Omental fat pad (tissue), 4 donors: ENCODE results near the gene METTL6. TPM values are rescaled to one million over a fixed set of nuclear protein-coding genes. Genes with fewer than 3 reads are reported as not detected.
"Not testable (repeated sequence)": the region's sequence is repeated elsewhere in the genome, so short reads cannot be mapped to it uniquely, and the experiment has no call there.

Source experiments
- ATAC-seq: fragments of 150-250 bp; one replicate; pipeline ENCODE4 v1.9.1; 2016; ENCODE audit warnings: mild to moderate bottlenecking, moderate library complexity; ENCODE audit not compliant: low FRiP score
- DNase-seq: peaks from one replicate; pipeline ENCODE4 v3.0.0-alpha.2; 2019; ENCODE audit warnings: low spot score
- total RNA-seq, 4 donors: library from RNA; depleted of rRNA; stranded (reverse); fragments of >200 nt; gene quantifications; one replicate each; pipeline ENCODE4 v1.1.0, GENCODE V29; 2016
- TF ChIP-seq, protein P1 (sequence below), 3 donors: fragments of 450-650 bp; IDR thresholded peaks; one replicate each; pipeline ENCODE4 v1.5.1; 2016 to 2017; ENCODE audit warnings: antibody characterized with exemption in 3 of 3, mild to moderate bottlenecking in 3 of 3, moderate library complexity in 2 of 3

METTL6 gene
- total RNA-seq, 4 donors from 2014 or later: 11.4 to 16.9 (median 12.9) TPM

GRCh38 chr3:15405448-15406050 is 21.8 kb downstream of the METTL6 start:
- TF ChIP-seq, protein P1, sequence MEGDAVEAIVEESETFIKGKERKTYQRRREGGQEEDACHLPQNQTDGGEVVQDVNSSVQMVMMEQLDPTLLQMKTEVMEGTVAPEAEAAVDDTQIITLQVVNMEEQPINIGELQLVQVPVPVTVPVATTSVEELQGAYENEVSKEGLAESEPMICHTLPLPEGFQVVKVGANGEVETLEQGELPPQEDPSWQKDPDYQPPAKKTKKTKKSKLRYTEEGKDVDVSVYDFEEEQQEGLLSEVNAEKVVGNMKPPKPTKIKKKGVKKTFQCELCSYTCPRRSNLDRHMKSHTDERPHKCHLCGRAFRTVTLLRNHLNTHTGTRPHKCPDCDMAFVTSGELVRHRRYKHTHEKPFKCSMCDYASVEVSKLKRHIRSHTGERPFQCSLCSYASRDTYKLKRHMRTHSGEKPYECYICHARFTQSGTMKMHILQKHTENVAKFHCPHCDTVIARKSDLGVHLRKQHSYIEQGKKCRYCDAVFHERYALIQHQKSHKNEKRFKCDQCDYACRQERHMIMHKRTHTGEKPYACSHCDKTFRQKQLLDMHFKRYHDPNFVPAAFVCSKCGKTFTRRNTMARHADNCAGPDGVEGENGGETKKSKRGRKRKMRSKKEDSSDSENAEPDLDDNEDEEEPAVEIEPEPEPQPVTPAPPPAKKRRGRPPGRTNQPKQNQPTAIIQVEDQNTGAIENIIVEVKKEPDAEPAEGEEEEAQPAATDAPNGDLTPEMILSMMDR (IDR thresholded peaks at IDR 0.05): peak in 1 of 3 donors; percentile 10
- ATAC-seq (peak; percentile 67), DNase-seq (no peak)

- TF ChIP-seq, protein P1 (IDR thresholded peaks at IDR 0.05): no peak
- no peak for ATAC-seq
- no peak for DNase-seq
These were observed 22.6 kb downstream of the METTL6 start for GRCh38 chr3:15404767-15405166.

GRCh38 chr3:15403965-15404364 is 23.4 kb downstream of the METTL6 start:
- DNase-seq (no peak), ATAC-seq (no peak)
- TF ChIP-seq, protein P1 (IDR thresholded peaks at IDR 0.05): no peak

DNA sequence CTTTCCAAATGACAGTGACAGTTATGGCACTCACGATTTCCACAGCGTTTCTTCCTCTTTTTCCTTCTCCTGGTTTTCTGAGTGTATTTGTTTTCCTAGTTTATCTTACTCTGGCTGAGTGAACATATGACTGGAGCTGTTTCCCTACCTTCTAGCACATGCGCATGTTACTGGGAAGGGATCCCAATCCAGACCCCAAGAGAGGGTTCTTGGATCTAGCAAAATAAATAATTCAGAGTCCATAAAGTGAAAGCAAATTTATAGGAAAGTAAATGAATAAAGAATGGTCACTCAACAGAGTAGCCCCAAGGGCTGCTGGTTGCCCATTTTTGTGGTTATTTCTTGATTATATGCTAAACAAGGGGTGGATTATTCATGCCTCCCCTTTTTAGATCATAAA is 23.8 kb downstream of the METTL6 start:
- DNase-seq (no peak), ATAC-seq (no peak)
- TF ChIP-seq, protein P1 (IDR thresholded peaks at IDR 0.05): no peak

DNA sequence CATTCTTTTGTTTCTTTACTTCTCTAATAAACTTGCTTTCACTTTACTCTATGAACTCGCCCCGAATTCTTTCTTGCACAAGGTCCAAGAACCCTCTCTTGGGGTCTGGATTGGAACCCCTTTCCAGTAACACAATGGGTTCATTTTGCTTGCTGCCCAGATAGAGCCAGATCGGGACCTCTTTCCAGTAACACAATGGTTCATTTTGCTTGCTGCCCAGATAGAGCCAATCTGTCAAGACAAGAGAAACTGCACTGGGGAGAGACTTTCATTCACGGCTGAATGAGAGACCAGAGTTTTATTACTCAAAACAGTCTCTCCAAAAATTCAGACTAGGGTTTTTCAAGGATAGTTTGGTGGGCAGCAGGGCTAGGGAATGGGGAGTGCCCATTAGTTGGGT is 25.4 kb downstream of the METTL6 start:
- TF ChIP-seq, protein P1 (IDR thresholded peaks at IDR 0.05): no peak
- ATAC-seq: no peak
- DNase-seq: no peak

GRCh38 chr3:15399970-15400369 is 27.4 kb downstream of the METTL6 start:
- TF ChIP-seq, protein P1 (IDR thresholded peaks at IDR 0.05): no peak
- ATAC-seq: no peak
- DNase-seq: no peak

- DNase-seq, ATAC-seq: not testable (repeated sequence)
These were observed 28.6 kb downstream of the METTL6 start for GRCh38 chr3:15398731-15399133.

DNA sequence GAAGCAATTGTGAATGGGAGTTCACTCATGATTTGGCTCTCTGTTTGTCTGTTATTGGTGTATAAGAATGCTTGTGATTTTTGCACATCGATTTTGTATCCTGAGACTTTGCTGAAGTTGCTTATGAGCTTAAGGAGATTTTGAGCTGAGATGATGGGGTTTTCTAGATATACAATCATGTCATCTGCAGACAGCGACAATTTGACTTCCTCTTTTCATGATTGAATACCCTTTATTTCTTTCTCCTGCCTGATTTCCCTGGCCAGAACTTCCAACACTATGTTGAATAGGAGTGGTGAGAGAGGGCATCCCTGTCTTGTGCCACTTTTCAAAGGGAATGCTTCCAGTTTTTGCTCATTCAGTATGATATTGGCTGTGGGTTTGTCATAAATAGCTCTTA is 34.1 kb downstream of the METTL6 start:
- not testable (repeated sequence) for ATAC-seq, DNase-seq
